NCI-H128 (cell line): ENCODE measurements around the gene LETM1.

ENCODE experiments used
- DNase-seq: peaks from one replicate; lab custom pipeline; 2025; ENCODE audit not compliant: unreplicated experiment; lab: John Stamatoyannopoulos, UW

Gene LETM1

DNA sequence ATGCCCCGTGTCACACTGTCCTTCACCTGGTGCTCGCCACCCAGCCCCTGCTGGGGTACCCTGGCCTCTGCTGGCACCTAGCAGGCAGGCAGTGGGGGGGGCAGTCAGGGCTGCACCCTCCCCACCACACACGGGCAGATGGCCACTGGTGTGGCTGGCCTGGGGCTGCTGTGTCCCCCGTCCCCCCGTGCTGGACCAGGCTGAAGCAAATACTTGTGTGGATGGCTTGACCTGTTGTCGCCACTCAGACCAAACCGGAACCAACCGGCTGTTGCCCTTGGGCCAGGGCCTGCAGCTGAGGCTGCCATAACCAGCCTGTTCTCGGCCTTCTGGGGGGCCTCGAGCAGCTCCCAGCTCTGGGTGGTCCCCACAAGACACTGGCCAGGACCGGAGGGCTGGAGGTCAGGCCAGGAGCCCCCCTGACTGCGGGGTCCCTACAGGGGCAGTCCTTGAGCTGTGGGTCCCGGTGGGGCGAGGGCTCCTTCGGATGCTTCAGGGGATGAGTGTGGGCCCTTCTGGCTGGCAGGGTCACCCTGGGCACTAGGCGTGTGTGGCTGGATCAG, 58.6 kb downstream of the LETM1 start:
- no peak for DNase-seq

DNA sequence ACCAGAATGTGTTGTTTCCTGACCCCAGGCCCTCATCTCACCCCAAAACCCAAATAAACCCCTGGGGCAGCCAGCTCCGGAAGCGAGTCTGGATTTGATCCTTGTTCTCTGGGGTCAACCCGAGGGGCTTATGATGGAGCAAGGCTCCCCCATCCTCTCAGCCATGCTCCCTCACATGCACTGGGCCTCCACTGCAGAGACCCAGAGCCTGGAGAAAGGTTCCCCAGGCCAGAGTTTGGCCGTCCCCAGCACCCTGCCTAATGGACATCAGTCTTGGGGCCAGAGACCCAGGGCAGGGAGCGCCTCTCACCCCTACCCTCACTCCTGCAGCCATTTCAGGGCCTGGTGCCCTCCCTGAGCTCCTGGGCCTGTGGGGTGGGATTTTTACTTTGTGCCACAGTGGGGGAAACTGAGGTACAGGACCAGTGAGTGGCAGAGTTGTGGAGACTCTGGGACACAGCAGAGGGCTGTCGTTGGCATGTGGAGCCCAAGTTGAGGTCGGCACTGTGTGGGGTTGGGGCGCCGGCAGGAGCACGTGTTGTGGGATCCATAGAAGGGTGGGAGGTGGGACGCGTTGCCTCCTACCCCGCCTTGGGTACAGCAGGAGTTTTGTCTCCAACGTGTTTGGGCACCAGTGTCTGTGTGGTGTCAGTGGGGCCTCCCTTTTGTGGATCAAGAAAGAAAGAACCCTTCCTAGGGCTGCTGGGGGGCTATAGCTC, 59.3 kb downstream of the LETM1 start:
- no peak for DNase-seq

DNA sequence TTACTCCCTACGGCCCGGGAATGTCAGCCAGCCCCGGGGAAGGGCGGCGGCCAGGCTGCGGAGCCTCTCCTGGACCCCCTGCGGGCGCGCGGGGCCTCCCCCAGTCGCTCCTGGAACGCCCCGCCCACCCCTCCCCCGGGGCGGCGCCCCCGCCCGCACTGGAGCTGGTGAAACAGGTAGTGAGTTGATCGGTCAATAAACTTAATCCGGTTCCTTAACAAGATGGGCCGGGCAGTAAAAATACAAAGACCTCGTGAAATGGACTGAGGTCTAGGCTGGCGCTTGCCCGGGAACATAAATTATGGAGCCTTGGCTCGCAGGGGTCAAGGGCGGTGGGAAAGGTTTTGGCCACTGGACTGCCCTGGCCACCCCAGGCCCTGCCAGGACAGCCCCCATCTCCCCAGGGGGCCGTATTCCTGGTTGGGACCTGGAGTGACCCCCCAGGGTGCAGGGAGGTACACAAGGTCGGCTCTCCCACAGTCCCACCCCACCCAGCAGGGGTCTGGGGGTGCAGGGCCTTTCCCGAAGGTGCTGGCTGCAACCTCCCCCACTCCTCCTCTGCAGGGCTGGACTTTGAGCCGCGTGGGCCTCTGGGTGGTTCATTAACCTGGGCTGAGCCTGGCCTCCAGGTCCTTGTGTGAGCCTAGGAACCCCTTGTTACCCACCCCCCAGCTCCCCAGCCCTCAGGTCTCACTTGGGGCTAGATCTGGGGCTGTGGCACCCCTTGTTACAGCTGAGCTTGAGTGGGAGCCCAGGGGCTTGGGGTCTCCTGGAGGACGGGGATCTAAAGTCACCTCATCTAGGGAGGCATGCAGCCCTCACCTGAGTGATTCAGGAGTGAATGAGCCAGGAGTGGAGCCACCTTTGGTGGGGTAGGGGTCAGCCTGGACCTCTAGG, 60.4 kb downstream of the LETM1 start:
- no peak for DNase-seq

DNA sequence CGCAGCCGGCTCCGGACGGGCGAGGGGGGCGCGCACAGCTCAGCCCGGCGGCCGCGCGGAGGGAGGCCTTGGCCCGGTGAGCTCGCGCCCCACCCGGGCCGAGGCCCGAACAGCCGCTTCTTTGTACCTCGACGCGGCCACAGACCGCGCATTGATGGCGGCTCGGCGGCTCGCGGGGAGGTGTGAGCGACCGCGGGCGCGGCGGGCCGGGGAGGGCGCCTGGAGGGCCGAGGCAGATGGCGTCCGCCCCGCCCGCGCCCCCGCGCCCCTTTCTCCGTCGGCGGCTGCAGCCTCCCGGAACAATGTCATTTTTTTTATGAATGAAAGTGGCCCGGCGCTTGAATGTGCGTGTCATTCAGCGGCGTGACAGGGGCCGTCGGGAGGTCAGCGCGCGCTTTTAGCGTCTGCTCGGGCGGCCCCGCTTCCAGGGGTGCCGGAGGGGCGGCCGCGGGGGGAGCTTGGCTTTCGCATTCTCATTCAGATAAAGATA, 61.1 kb downstream of the LETM1 start:
- no peak for DNase-seq

DNA sequence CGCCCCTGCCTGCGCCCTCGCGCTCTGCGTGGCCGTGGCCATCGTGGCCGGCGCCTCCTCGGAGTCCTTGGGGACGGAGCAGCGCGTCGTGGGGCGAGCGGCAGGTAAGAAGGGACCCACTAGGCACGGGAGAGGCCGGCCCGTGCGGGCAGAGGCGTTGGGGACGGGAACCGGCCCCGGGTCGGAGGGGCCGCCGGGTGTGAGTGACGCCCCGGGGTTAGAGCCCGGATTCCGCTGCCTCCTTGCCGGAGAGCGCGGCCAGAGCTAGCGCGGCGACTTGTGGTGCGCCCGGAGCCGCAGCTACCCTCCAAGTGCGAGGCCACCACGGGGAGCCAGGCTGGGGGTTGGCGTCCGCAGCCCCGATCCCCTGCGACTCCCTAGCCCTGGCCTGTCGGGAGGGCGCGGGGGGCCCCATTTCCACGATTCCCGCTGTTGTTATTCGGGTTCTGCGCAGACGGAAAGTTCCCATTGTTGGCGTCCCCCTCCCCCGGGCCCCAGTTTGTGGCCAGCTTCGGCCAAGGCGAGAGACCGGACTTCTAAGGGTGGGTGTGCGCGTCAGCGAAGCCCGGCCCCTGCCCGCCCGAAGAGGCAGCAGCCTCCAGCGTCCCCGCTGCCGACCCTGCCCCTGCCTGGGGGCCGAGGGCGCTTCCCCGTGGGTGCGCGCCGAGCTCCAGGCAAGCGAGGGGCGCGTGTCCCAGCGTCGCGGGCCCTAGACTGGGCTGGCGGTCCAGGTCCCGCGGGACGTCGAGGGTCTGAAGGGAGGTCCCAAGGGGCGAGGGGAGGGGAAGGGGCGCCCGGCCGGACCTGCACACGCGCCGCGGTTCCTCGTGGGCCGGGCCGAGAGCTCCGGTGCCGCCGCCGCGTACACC, 61.8 kb downstream of the LETM1 start:
- no peak for DNase-seq

DNA sequence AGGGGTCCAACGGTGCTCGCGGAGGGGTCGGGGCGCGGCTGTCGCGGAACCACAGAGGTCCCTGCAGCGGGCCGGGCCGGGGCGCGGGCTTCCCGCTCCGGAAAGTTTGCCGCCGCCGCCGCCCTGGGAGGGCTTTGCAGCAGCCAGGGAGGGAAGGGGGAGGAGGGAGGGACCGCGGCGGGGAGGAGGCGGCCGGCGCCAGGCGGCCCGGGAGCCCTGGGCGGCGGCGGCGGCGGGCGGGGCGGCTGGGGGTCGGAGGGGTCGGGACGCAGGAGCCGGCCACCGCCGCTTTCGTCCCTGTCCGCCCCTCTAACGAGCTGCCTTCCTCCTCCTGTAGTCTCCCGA, 62.5 kb downstream of the LETM1 start:
- no peak for DNase-seq

DNA sequence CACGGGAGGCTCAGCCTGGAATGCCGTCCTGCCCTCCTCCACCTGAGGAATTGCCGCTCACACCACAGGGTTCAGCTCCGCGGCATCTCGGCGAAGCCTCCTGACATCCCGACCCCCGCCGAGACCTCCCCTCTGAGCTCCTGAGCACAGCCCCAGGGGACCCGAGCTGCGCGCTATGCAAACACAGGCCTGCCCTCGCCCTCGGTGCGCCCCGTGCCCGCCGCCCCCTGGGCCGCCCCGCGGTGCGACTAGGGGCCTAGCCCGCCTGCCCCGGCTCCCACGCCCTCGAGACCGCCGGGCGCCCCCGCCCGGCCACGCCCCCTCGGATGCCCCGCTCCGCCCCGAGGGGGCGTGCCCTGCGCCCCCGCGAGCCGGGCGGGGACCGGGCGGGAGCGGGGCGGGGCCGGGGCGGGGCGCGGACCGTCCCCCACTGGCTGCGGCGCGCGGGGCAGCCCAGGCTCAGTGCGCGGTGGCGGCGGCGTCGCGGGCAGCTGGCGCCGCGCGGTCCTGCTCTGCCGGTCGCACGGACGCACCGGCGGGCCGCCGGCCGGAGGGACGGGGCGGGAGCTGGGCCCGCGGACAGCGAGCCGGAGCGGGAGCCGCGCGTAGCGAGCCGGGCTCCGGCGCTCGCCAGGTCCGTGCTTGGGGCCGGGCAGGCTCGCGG, 63.0 kb downstream of the LETM1 start, which contains the start of gene FGFR3:
Gene FGFR3, plus strand, starts transcription at position 462 of the 664 bp plus-strand sequence. CDS start 642 bp downstream, outside the sequence.
- no peak for DNase-seq

DNA sequence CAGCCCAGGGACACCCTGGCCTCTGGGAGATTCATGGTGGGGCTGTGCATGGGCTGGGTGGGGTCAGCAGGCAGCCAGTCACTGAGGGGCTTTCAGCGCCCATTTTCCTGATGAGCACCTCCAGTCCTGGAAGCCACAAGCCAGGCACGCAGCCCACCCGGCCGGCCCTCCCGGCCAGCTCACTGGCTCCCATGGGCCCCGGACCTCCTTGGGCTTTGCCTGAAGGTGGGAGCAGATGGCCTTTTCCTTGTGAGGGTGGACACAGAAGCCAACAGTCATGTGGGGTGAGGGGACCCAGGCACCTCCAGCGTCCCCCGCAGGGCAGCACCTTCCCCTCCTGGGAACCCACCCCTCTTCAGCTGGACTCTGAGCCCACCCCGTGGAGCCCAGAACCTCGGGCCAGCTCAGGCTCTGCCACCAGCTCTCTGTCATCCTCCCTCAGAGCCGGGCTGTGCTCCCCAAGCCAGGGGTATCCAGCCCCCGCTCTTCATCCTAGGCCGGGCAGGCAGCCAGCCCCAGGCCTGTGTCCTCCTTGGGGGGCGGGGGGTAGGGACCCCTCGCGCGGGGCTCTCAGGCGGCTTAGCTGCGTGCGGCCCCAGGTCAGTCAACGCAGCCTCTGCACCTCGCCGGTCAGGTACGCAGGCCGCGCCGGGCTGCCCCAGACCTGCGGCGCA, 63.7 kb downstream of the LETM1 start:
- no peak for DNase-seq

DNA sequence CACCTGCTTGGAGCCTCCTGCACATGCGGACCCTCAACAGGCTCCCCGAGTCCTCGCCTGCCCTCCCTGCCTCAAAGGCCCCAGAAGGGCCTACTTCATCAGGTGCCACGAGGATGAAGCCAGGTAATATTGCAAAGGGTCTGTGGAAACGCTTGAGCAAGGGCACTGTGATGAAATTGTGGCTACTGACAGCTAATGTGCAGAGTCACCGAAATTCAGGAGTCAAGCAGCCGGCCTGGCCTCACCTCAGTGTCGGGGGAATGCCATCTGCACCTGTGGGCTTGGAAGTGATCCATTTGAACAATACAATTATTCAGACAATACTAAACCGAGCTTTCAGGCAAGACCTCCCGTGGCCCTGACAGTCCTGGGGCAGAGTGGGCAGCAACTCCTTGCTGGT, 66.0 kb downstream of the LETM1 start:
- DNase-seq = no peak

DNA sequence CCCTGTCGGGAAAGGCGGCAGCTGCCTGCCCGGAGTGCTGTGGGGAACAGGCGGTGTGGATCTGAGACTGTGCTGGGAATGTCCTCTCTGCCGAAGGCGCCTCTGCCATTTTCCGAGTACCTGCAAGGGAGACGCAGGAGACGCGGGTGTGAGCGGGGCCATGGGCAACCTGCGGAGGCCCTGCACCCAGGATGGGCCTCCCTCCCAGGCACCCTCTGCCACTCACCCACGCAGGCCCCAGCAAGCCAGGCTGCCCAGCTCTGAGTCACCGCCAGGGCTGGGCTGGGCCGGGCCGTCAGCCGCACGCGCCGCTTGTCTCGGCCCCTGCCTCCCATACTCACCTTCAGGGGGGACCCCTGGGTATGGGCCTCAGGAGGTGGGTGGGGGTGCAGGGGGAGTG, 66.4 kb downstream of the LETM1 start:
- no peak for DNase-seq

DNA sequence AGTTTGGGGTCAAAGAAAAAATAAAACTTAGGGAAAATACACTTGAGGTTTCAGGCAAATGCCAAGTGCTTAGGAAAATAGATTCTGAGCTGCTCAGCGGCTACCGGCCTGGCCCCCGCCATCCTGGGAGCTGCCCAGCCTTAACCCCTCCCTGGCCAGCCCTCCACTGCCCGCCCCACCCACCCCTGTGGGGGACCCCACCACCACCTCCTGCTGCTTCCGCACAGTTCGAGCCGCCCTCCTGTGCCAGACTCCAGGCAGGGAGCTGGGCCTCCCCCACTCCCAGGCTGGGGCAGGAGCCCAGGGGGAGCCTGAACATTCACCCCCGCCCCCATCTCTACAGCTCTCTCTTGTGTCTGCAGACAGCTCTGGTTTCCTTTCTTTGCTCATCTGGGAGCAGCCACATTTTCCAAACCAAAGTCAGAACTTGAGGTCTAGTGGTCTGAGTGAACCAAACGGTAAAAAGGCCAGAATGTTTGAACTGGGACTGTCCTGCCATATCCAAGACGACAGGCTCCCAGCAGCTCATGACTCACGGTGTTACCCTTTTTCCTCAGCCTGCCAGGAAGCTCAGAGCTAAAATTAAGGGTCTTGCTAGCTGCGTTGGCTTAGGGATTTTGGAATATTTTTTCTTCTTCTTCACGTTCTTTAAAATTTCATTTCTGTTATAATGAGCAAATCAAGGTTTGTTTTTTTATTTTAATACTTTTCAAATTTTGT, 67.5 kb downstream of the LETM1 start:
- no peak for DNase-seq

DNA sequence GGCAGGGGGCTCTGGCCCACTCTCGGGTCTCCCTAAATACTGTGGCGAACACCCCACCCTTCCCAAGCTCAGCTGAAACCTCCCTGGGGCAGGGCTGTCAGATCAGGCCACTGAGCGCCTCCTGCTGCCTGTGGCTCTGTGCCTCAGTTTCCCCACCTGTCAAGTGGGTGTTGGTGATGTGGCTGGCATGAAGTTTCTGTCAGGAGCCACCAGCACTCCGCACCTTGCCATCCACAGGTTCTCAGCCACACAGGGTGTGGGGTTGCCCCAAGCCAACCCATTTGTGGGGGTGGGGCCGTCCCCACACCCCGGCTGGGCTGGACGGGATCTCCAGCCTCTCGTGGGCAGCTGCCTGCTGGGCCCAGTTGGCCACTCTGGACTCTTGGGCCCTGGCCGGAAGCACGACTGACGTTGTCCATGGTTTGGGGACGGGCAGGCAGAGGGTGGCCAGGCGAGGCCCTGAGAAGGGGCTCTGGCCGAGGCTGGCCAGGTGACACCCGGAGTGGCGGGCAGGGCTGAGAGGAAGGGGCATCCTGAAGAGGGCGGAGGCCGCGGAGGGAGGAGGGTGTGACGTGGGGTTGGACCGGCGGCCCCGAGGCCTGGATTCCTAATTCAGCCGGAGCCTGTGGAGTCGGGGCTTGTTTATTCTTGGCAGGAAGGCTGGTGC, 68.4 kb downstream of the LETM1 start:
- no peak for DNase-seq

DNA sequence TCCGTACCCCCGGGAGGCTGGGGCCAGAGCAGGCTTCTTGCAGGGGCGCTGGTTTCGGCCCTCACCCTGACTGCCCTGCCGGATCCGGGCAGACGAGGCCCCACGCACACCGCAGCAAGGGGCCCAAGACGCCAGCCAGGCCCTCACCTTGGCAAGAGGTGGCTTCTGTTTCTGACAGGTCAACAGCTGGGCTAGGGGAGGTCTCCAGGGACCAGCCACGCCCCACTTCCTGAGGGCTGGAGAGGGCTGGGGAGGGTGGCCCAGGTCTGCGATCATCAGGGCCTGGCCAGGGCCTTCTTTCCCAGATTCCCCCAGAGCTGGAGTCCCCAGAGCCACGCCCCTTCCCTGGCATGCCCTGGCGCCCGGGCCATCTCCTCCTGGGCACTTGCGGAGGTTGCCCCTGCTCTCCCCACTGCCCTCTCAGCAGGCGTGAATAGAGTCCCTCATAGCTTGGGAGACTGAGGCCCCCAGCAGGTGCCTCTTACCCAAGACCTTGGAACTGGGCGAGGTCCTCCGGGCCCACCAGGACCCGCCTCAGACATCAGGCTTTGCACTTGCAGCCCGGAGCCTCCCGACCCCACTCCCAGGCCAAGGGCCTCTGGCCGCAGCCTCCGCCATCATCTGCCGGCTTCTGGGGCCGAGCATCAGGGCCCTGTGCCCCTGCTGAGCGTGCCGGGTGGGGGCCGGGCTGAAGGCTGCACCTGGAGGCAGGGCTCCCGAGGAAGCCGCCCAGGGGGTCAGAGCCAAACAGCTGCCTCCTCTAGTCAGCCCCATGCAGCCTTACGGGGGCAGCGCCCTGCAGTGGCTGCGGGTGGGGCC, 69.2 kb downstream of the LETM1 start:
- no peak for DNase-seq

DNA sequence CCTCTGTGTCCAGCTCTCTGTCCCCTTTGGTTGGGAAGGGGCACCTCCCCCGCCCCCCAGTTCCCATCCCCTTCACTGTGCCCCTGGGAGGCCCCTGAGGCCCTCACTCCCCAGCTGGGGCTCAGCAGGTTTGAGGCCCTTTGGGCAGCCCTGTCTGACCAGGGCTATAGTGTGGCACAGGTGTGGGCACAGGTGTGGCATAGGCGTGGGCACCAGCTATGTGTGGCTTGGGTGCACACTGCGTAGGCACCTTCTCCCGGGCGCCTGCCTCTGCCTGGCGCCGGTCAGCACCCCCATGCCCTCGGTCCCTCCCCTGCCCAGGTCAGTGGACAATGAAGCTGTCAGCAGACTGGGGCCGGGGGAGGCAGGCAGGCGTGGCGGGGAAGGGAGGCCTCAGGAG, 70.4 kb downstream of the LETM1 start:
- DNase-seq = no peak

DNA sequence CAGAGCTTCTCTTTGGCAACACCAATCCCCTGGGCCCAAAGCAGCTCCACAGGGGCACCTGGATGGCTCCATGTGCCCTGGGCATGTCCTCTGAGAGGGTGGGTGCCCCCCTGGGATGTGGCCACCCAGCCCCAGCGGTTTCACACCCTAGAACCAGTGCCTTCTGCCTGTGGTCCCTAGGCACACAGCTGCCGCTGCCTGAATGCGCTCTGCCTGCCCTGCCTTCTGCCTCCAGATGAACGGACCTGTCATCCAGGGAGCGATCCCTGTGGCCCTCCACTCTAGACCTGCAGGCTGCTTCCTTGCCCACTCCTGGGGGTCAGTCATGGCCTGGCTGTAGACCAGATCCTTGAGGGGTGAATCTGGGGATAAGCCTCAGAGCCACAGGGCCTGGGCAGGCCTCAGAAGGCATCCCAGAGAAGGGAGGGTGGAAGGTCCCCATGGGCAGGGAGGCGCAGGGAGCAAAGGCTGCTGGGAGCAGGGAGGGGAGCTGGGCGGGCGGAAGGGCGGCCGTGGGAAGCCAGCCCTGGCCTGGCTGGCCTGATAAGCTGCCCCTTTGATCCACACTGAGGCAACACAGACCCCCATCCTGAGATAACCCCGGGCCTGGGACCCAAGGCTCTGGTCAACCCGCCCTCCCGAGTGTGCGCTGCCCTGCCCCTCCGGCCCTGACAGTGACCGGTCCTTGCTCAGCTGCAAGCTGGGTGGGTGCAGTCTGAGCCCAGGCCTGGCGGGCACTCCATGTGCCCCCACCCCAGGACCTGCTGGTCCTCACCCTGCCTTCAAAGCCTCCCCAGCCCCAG, 71.0 kb downstream of the LETM1 start:
- DNase-seq = no peak

DNA sequence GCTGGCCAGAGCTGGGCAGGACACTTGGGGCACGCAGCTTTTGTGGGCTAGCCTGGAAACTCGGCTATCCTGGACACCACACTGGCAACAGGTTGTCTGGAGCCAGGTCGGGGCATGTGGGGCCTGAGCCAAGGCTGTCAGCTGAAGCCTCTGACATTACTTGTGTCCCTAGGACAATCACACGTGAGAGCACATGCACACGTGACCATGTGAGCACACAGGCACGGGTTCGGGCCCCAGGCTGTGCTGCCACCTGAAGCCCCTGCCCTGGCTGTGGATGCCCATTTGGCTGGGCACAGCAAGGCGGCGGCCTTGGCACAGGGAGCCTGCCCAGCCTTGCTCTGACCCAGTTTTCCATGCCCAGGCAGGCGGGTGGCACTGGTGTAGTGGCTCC, 71.6 kb downstream of the LETM1 start:
- DNase-seq = no peak

DNA sequence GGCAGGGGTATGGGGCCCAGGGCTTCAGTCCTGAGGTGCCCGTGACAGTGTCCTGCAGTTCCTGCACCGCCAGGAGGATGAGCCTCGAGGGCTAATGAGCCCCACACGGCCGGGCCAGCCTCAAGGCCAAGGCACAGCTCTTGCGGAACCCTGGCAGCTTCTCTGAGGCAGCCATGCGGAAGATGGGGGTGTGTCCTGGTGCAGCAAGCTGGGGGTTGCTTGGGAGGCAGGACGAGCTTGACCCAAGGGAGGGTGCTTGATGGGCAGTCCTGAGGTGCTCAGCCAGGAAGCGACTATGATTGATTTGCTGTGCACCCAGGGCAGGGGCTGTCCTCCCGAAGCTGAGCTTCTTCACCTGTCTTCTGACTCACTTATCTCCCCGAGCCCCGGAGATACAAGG, 72.0 kb downstream of the LETM1 start:
- DNase-seq = no peak
